ENCODE results near the gene IGF2. TPM values are rescaled to one million over a fixed set of nuclear protein-coding genes. Genes with fewer than 3 reads are reported as not detected.

IGF2 gene
- total RNA-seq, 2 experiments from 2014 or later: 0.70 to 0.76 TPM

- H3K27me3 Mint-ChIP-seq: peaks cover 26% of the 10 kb centered on the region
- peaks cover 3% of the 10 kb centered on the region for H3K36me3 Mint-ChIP-seq (ENCODE audit: low read depth)
- POLR2A ChIA-PET: no interaction called here
- H3K9me3 Mint-ChIP-seq: peaks cover 5% of the 10 kb centered on the region
- H3K4me3 Mint-ChIP-seq: no peak overlapping the region
- no peak overlapping the region for H3K27ac Mint-ChIP-seq
- DNase-seq: peak; percentile 14
- peaks cover 4% of the 10 kb centered on the region for H3K4me1 Mint-ChIP-seq
- CTCF ChIA-PET: no interaction called here
These were observed 52.7 kb downstream of the IGF2 start for GRCh38 chr11:2086239-2087040.

GRCh38 chr11:2085251-2086066, 53.7 kb downstream of the IGF2 start:
- ChIA-PET CTCF (no interaction called here), POLR2A (no interaction called here)
- no peak for DNase-seq
- H3K4me1 Mint-ChIP-seq: peaks cover 4% of the 10 kb centered on the region
- peaks cover 3% of the 10 kb centered on the region for H3K36me3 Mint-ChIP-seq (ENCODE audit: low read depth)
- H3K4me3 Mint-ChIP-seq: no peak overlapping the region
- no peak overlapping the region for H3K27ac Mint-ChIP-seq
- H3K27me3 Mint-ChIP-seq: peaks cover 27% of the 10 kb centered on the region
- H3K9me3 Mint-ChIP-seq: peaks cover 5% of the 10 kb centered on the region

- peaks cover 31% of the 10 kb centered on the region for H3K27me3 Mint-ChIP-seq
- POLR2A ChIA-PET: no interaction called here
- no peak overlapping the region for H3K27ac Mint-ChIP-seq
- peaks cover 5% of the 10 kb centered on the region for H3K9me3 Mint-ChIP-seq
- CTCF ChIA-PET: no interaction called here
- H3K36me3 Mint-ChIP-seq (ENCODE audit: low read depth): peaks cover 3% of the 10 kb centered on the region
- H3K4me3 Mint-ChIP-seq: no peak overlapping the region
- peaks cover 4% of the 10 kb centered on the region for H3K4me1 Mint-ChIP-seq
- DNase-seq: peak; percentile 11
These were observed 54.5 kb downstream of the IGF2 start for GRCh38 chr11:2084721-2085120.

Other genes with a start within 250 kb of the IGF2 start
- under 1 TPM; 0.08 TPM for gene PRR33, start 247.5 kb downstream of the IGF2 start, total RNA-seq
- 1 to 10 TPM; 6.6 to 9.7 TPM for gene TNNT3, start 219.7 kb downstream of the IGF2 start, total RNA-seq
- 10 to 100 TPM; 99.8 to 99.9 TPM for gene MRPL23, start 192.1 kb downstream of the IGF2 start, total RNA-seq
- gene H19, start 141.5 kb downstream of the IGF2 start, total RNA-seq: not detected
- not detected for gene INS, start 21.8 kb upstream of the IGF2 start, total RNA-seq
- gene TH, start 32.4 kb upstream of the IGF2 start, total RNA-seq: not detected
- under 1 TPM; 0.35 to 0.68 TPM for gene ASCL2, start 131.2 kb upstream of the IGF2 start, total RNA-seq
- gene C11orf21, start 162.5 kb upstream of the IGF2 start, total RNA-seq: 10 to 100 TPM; 66.0 to 68.3 TPM
- 10 to 100 TPM; 48.0 to 50.1 TPM for gene TSPAN32, start 162.6 kb upstream of the IGF2 start, total RNA-seq
- 100 to 1,000 TPM; 192 TPM for gene CD81, start 237.9 kb upstream of the IGF2 start, total RNA-seq